H1 (cell line): ENCODE results near the gene SMARCD1. TPM values are rescaled to one million over a fixed set of nuclear protein-coding genes. Genes with fewer than 3 reads are reported as not detected.

Experiments
- CTCF ChIA-PET: fragments of 300-600 bp; sonication (Branson Sonifier 250); formaldehyde crosslinking; loops from one replicate; lab custom pipeline; 2021; ENCODE audit not compliant: partially characterized antibody; lab: Charles Lee
- POLR2A ChIA-PET: fragments of 300-600 bp; sonication (Branson Sonifier 250); formaldehyde crosslinking; loops from one replicate; lab custom pipeline; 2021; ENCODE audit warnings: inconsistent platforms; ENCODE audit not compliant: partially characterized antibody; lab: Charles Lee
- DNase-seq, 2 experiments: peaks; one replicate each; pipeline versions ENCODE4 v3.0.0 to v3.0.0-alpha.2; 2010 to 2022; ENCODE audit warnings: low spot score in 2 of 2, low read depth in 1 of 2, mixed read lengths in 1 of 2
- FAIRE-seq: peaks from 2 replicates; lab custom pipeline; 2011; peaks lifted over from hg19 to GRCh38; lab: Jason Lieb, UNC
- H2AFZ ChIP-seq: 2 replicates; pipeline ENCODE4 v1.8.1; 2012; ENCODE audit warnings: low read length, inconsistent platforms
- H2AK5ac ChIP-seq: 2 replicates; pipeline ENCODE4 v1.6.1; 2013; ENCODE audit warnings: low read depth, low read length
- H2BK120ac ChIP-seq: replicated peaks from 2 replicates; pipeline ENCODE3; 2013; ENCODE audit warnings: low read depth, low read length, inconsistent platforms
- H2BK12ac ChIP-seq: 2 replicates; pipeline ENCODE4 v1.6.1; 2013; ENCODE audit warnings: low read depth, low read length
- H2BK15ac ChIP-seq: 2 replicates; pipeline ENCODE4 v1.6.1; 2013; ENCODE audit warnings: low read length
- H2BK20ac ChIP-seq: 2 replicates; pipeline ENCODE4 v1.6.1; 2013; ENCODE audit warnings: low read length
- H2BK5ac ChIP-seq: 2 replicates; pipeline ENCODE4 v1.6.1; 2013; ENCODE audit warnings: low read depth, low read length
- H3K14ac ChIP-seq: 2 replicates; pipeline ENCODE4 v1.6.1; 2013; ENCODE audit warnings: inconsistent platforms; ENCODE audit not compliant: insufficient read length
- H3K18ac ChIP-seq: 2 replicates; pipeline ENCODE4 v1.6.1; 2013; ENCODE audit warnings: low read length; ENCODE audit errors: extremely low read depth
- H3K23ac ChIP-seq: 2 replicates; pipeline ENCODE4 v1.6.1; 2013; ENCODE audit warnings: inconsistent platforms; ENCODE audit not compliant: insufficient read length
- H3K23me2 ChIP-seq: 2 replicates; pipeline ENCODE4 v1.6.1; 2013; ENCODE audit warnings: low read depth, low read length
- H3K27ac ChIP-seq: 2 replicates; pipeline ENCODE4 v1.6.1; 2011; ENCODE audit warnings: low read depth, low read length, inconsistent platforms
- H3K27me3 ChIP-seq, 4 experiments: replicated peaks in 1 of 4; 1 replicate in 1 of 4; 2 replicates in 3 of 4; pipeline versions ENCODE4 v1.6.1 to v1.8.1; 2011 to 2013; ENCODE audit warnings: low read length in 3 of 4, mild to moderate bottlenecking in 3 of 4, inconsistent platforms in 2 of 4, mixed read lengths in 2 of 4, moderate library complexity in 1 of 4; ENCODE audit not compliant: control insufficient read depth in 3 of 4, insufficient read depth in 3 of 4; ENCODE audit errors: extremely low read depth in 1 of 4
- H3K36me3 ChIP-seq, 4 experiments: 2 replicates each; pipeline versions ENCODE4 v1.6.1 to v1.8.1; 2011 to 2013; ENCODE audit warnings: mild to moderate bottlenecking in 4 of 4, low read length in 3 of 4, moderate library complexity in 2 of 4, control low read depth in 1 of 4, inconsistent platforms in 1 of 4; ENCODE audit not compliant: insufficient read depth in 4 of 4, control insufficient read depth in 2 of 4
- H3K4ac ChIP-seq: replicated peaks from 2 replicates; pipeline ENCODE3; 2013; ENCODE audit warnings: low read length, low read depth, mixed read lengths, inconsistent platforms; ENCODE audit not compliant: insufficient read length
- H3K4me1 ChIP-seq, 4 experiments: replicated peaks in 1 of 4; 1 replicate in 1 of 4; 2 replicates in 3 of 4; pipeline versions ENCODE4 v1.6.1 to v1.8.1; 2011 to 2013; ENCODE audit warnings: low read length in 3 of 4, inconsistent platforms in 2 of 4, mixed read lengths in 1 of 4; ENCODE audit not compliant: insufficient read depth in 4 of 4, control insufficient read depth in 3 of 4
- H3K4me2 ChIP-seq, 2 experiments: 2 replicates each; pipeline versions ENCODE4 v1.6.1 to v1.8.1; 2011 to 2013; ENCODE audit warnings: low read depth in 2 of 2, low read length in 2 of 2, control low read depth in 1 of 2, inconsistent platforms in 1 of 2, mild to moderate bottlenecking in 1 of 2; ENCODE audit not compliant: insufficient read depth in 1 of 2
- H3K4me3 ChIP-seq, 4 experiments: fragments of 200-600, 300-600 bp in 1 of 4; sonication (generic), shearing (Covaris generic), sonication (Bioruptor Twin) in 1 of 4; 2 replicates each; pipeline versions ENCODE4 v1.5.1 to v1.8.1; 2011 to 2016; ENCODE audit warnings: low read length in 4 of 4, low read depth in 3 of 4, control low read depth in 2 of 4, inconsistent platforms in 2 of 4, mild to moderate bottlenecking in 2 of 4, mixed read lengths in 1 of 4, moderate library complexity in 1 of 4; ENCODE audit not compliant: insufficient read depth in 2 of 4; ENCODE audit errors: extremely low read depth in 1 of 4
- H3K56ac ChIP-seq: replicated peaks from 2 replicates; pipeline ENCODE3; 2013; ENCODE audit warnings: low read depth, mild to moderate bottlenecking, mixed read lengths, low read length, inconsistent platforms; ENCODE audit not compliant: insufficient read length
- H3K79me1 ChIP-seq: 2 replicates; pipeline ENCODE4 v1.6.1; 2013; ENCODE audit warnings: low read depth, low read length, control low read depth
- H3K79me2 ChIP-seq, 2 experiments: 2 replicates each; pipeline versions ENCODE4 v1.6.1 to v1.8.1; 2012 to 2013; ENCODE audit warnings: low read length in 2 of 2, mild to moderate bottlenecking in 2 of 2, inconsistent platforms in 1 of 2; ENCODE audit not compliant: insufficient read depth in 2 of 2, control insufficient read depth in 1 of 2
- H3K9ac ChIP-seq, 4 experiments: replicated peaks in 1 of 4; 1 replicate in 1 of 4; 2 replicates in 3 of 4; pipeline versions ENCODE4 v1.6.1 to v1.8.1; 2011 to 2013; ENCODE audit warnings: low read depth in 3 of 4, low read length in 3 of 4, control low read depth in 2 of 4, mild to moderate bottlenecking in 2 of 4, moderate library complexity in 2 of 4, inconsistent platforms in 1 of 4; ENCODE audit errors: extremely low read depth in 1 of 4
- H3K9me3 ChIP-seq, 2 experiments: 2 replicates each; pipeline versions ENCODE4 v1.6.1 to v1.8.1; 2012 to 2013; ENCODE audit warnings: mild to moderate bottlenecking in 2 of 2, moderate library complexity in 2 of 2, control low read depth in 1 of 2, inconsistent platforms in 1 of 2, low read depth in 1 of 2, low read length in 1 of 2, mixed read lengths in 1 of 2; ENCODE audit not compliant: insufficient read depth in 2 of 2
- H4K20me1 ChIP-seq, 2 experiments: replicated peaks in 1 of 2; 2 replicates each; pipeline versions ENCODE3 to v1.8.1; 2011 to 2013; ENCODE audit warnings: inconsistent platforms in 2 of 2, low read length in 2 of 2, mild to moderate bottlenecking in 1 of 2; ENCODE audit not compliant: insufficient read depth in 2 of 2, control insufficient read depth in 1 of 2
- H4K5ac ChIP-seq: 2 replicates; pipeline ENCODE4 v1.6.1; 2013; ENCODE audit warnings: low read length, low read depth, mixed read lengths, inconsistent platforms; ENCODE audit not compliant: insufficient read length
- H4K8ac ChIP-seq: 2 replicates; pipeline ENCODE4 v1.8.0; 2013; ENCODE audit warnings: mild to moderate bottlenecking, moderate library complexity, low read length, inconsistent platforms; ENCODE audit not compliant: insufficient read depth; ENCODE audit errors: extremely low read depth
- H4K91ac ChIP-seq: replicated peaks from 2 replicates; pipeline ENCODE3; 2013; ENCODE audit warnings: low read length, mixed read lengths, inconsistent platforms; ENCODE audit not compliant: insufficient read length
- CEBPB ChIP-seq: IDR thresholded peaks from 2 replicates; pipeline ENCODE4 v1.6.1; 2012; ENCODE audit warnings: low read depth, low read length
- CHD1 ChIP-seq: IDR thresholded peaks from 2 replicates; pipeline ENCODE4 v1.6.1; 2012; ENCODE audit warnings: low read depth, low read length, improper control_type of control experiment
- CHD2 ChIP-seq: IDR thresholded peaks from 2 replicates; pipeline ENCODE4 v1.6.1; 2012; ENCODE audit warnings: low read length, improper control_type of control experiment
- EGR1 ChIP-seq: IDR thresholded peaks from 2 replicates; pipeline ENCODE4 v1.6.1; 2011; ENCODE audit warnings: low read depth, low read length, borderline replicate concordance
- GABPA ChIP-seq: IDR thresholded peaks from 2 replicates; pipeline ENCODE4 v1.6.1; 2011; ENCODE audit warnings: mild to moderate bottlenecking, low read length, moderate library complexity, borderline replicate concordance; ENCODE audit not compliant: insufficient read depth
- HDAC6 ChIP-seq: IDR thresholded peaks from one replicate; pipeline ENCODE4 v1.7.1; 2012; ENCODE audit warnings: low read depth, mild to moderate bottlenecking, inconsistent platforms, low read length, moderate library complexity
- JUN ChIP-seq: IDR thresholded peaks from 2 replicates; pipeline ENCODE4 v1.6.1; 2011; ENCODE audit warnings: low read depth, mild to moderate bottlenecking, improper control_type of control experiment, low read length
- NRF1 ChIP-seq: IDR thresholded peaks from 2 replicates; pipeline ENCODE4 v1.6.1; 2011; ENCODE audit warnings: mild to moderate bottlenecking, low read depth, low read length, improper control_type of control experiment
- POU5F1 ChIP-seq: IDR thresholded peaks from 2 replicates; pipeline ENCODE4 v1.6.1; 2011; ENCODE audit warnings: low read depth, mild to moderate bottlenecking, low read length, moderate library complexity
- RAD21 ChIP-seq, 2 experiments: IDR thresholded peaks in 1 of 2; conservative IDR thresholded peaks in 1 of 2; 2 replicates each; pipeline ENCODE4 v1.6.1; 2011; ENCODE audit warnings: low read depth in 2 of 2, low read length in 2 of 2, improper control_type of control experiment in 1 of 2, inconsistent platforms in 1 of 2, mild to moderate bottlenecking in 1 of 2, moderate library complexity in 1 of 2
- RXRA ChIP-seq: IDR thresholded peaks from 2 replicates; pipeline ENCODE4 v1.6.1; 2011; ENCODE audit warnings: low read depth, mild to moderate bottlenecking, low read length, moderate library complexity; ENCODE audit not compliant: insufficient read depth
- SAP30 ChIP-seq: fragments of 300-600 bp; sonication (generic); IDR thresholded peaks from 2 replicates; pipeline ENCODE4 v1.7.1; 2012; ENCODE audit warnings: low read length, moderate library complexity, mild to moderate bottlenecking, inconsistent platforms; ENCODE audit not compliant: insufficient read depth, insufficient replicate concordance
- SIX5 ChIP-seq: IDR thresholded peaks from 2 replicates; pipeline ENCODE4 v1.6.1; 2011; ENCODE audit warnings: mild to moderate bottlenecking, low read depth, low read length
- SUZ12 ChIP-seq: fragments of 200-600 bp; sonication (generic); IDR thresholded peaks from 2 replicates; pipeline ENCODE4 v1.6.1; 2012; ENCODE audit warnings: mild to moderate bottlenecking, inconsistent platforms, low read length, moderate library complexity, mixed read lengths
- TCF12 ChIP-seq: IDR thresholded peaks from 2 replicates; pipeline ENCODE4 v1.6.1; 2011; ENCODE audit warnings: low read depth, mild to moderate bottlenecking, low read length
- WGBS, 2 experiments: shearing (Covaris generic) in 1 of 2; methylation state at CpG; one replicate each; pipeline versions ENCODE4 v1.1.6 to v1.1.7; 2013 to 2015; ENCODE audit warnings: low lambda C conversion rate in 2 of 2, mixed read lengths in 2 of 2, inconsistent platforms in 1 of 2, low coverage in 1 of 2, missing lambda C conversion rate in 1 of 2; ENCODE audit not compliant: insufficient replicate concordance in 2 of 2, insufficient coverage in 1 of 2, insufficient read length in 1 of 2; ENCODE audit errors: extremely low coverage in 1 of 2, missing lambda C conversion rate in 1 of 2; 5-methylcytosine and 5-hydroxymethylcytosine counted together
- polyA plus RNA-seq, 7 experiments: library from polyadenylated mRNA; depleted of rRNA in 3 of 7; stranded (reverse) in 5 of 7; unstranded in 2 of 7; fragments of >200 nt in 5 of 7; fragments of 200-250 nt in 2 of 7; gene quantifications; 1 replicate in 5 of 7; 2 replicates in 1 of 7; 4 replicates in 1 of 7; pipeline versions ENCODE4 v1.2.1 to v1.2.3, GENCODE V29; 2011 to 2013; ENCODE audit warnings: missing spikeins in 2 of 7, mixed read lengths in 2 of 7
- total RNA-seq: library from RNA; stranded (reverse); fragmentation: NEBNext Ultra II Directional; extraction: Animal tissue kit (Norgen Biotek cat#: 25700); gene quantifications from 2 replicates; pipeline ENCODE4 v1.2.1, GENCODE V29; 2021

The SMARCD1 gene
- total and polyA plus RNA-seq, 2 of the 8 experiments (the other 6 are each of a cell fraction or from before 2014, with no cell fraction given), result 128 to 130 TPM

- no peaks in the 10 kb centered on the region for H3K79me1 ChIP-seq
- no peak overlapping the region for H3K27ac ChIP-seq
- H3K27me3 ChIP-seq, result no peaks in the 10 kb centered on the region; a peak in 1 of 7 replicates
- ChIA-PET POLR2A (interaction anchor here (1.2 to 5.4 kb wide), 3 partner anchors 17 to 72 kb away, joined by 3 to 19 read pairs (median 3); no protein-coding TSS in a partner anchor), CTCF (interaction anchor here (0.6 to 13.4 kb wide), 24 partner anchors 9 to 761 kb away, joined by 3 to 296 read pairs (median 6); partner anchors contain the start of genes AQP6, CERS5 and RACGAP1)
- 82% methylated on average over 4 of the region's 4 CpGs; no CpG with 5 or more reads in 1 of the 2 experiments for whole genome bisulfite sequencing, 2 experiments
- no peaks in the 10 kb centered on the region for H3K4me1 ChIP-seq
- H2BK15ac ChIP-seq, result no peak overlapping the region
- H2BK120ac ChIP-seq, result no peak overlapping the region
- DNase-seq, result no peak
- no peak overlapping the region for H2BK12ac ChIP-seq
- no peak overlapping the region for H3K18ac ChIP-seq
- H3K4me2 ChIP-seq, result no peak overlapping the region
- H2BK20ac ChIP-seq, result no peak overlapping the region
- no peak overlapping the region for H3K56ac ChIP-seq
- H4K91ac ChIP-seq, result no peak overlapping the region
- no peaks in the 10 kb centered on the region; the same call in 1 of the 2 replicates for H3K23me2 ChIP-seq
- no peak overlapping the region for H3K4ac ChIP-seq
- H3K36me3 ChIP-seq, result no peaks in the 10 kb centered on the region
- FAIRE-seq, result no peak
- no peak overlapping the region for H2AFZ ChIP-seq
- no peaks in the 10 kb centered on the region for H3K79me2 ChIP-seq
- no peak overlapping the region for H3K4me3 ChIP-seq
- H4K5ac ChIP-seq, result no peak overlapping the region
- H2AK5ac ChIP-seq, result no peak overlapping the region
- H4K8ac ChIP-seq, result no peak overlapping the region
- no peak overlapping the region for H3K23ac ChIP-seq
- no peak overlapping the region for H3K14ac ChIP-seq
- H2BK5ac ChIP-seq, result no peak overlapping the region
- no peaks in the 10 kb centered on the region for H3K9me3 ChIP-seq
- no peak overlapping the region for H3K9ac ChIP-seq
- TF ChIP-seq RAD21 (IDR thresholded peaks at IDR 0.05 in 1 of 2, conservative IDR thresholded peaks at IDR 0.05 in 1 of 2; ENCODE audit: low read depth in 2 of 2, low read length in 2 of 2) (no peak), SIX5 (no peak), SAP30 (no peak), JUN (no peak), POU5F1 (no peak), SUZ12 (no peak), GABPA (no peak), CEBPB (no peak), RXRA (no peak), CHD1 (no peak), NRF1 (no peak), TCF12 (no peak), HDAC6 (no peak), CHD2 (no peak), EGR1 (no peak)
- no peaks in the 10 kb centered on the region for H4K20me1 ChIP-seq
Measured at GRCh38 chr12:50038336-50038735, 46.8 kb upstream of the SMARCD1 start.
